ENCODE measurements around the gene STMND1. TPM values are rescaled to one million over a fixed set of nuclear protein-coding genes. Genes with fewer than 3 reads are reported as not detected.
"Not testable (repeated sequence)": the region's sequence is repeated elsewhere in the genome, so short reads cannot be mapped to it uniquely, and the experiment has no call there.

STMND1 gene
- total RNA-seq, 1 experiment from 2014 or later, result not detected

DNA sequence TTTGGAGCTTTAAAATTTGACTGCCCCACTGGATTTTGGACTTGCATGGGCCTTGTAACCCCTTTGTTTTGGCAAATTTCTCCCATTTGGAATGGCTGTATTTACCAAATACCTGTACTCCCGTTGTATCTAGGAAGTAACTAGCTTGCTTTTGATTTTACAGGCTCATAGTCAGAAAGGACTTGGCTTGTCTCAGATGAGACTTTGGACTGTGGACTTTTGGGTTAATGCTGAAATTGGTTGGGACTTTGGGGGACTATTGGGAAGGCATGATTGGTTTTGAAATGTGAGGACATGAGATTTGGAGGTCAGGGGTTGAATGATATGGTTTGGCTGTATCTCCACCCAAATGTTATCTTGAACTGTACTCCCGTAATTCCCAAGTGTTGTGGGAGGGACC lies 31.4 kb upstream of the STMND1 start:
- not testable (repeated sequence) for H2AFZ ChIP-seq (ENCODE audit: low read length); H3K27ac ChIP-seq (ENCODE audit: insufficient read length, low read depth, low read length); H3K4me1 Mint-ChIP-seq; H4K8ac ChIP-seq (replicated peaks; ENCODE audit: insufficient read length, low read depth, low read length); H3K4ac ChIP-seq (ENCODE audit: low read depth, low read length); DNase-seq; H3K79me2 ChIP-seq (ENCODE audit: insufficient read depth, low read length); H2BK120ac ChIP-seq (ENCODE audit: low read depth, low read length, poor library complexity, severe bottlenecking); H3K4me1 ChIP-seq (ENCODE audit: insufficient read depth, low read length); H3K4me3 Mint-ChIP-seq; H3K4me2 ChIP-seq (ENCODE audit: insufficient read depth, insufficient read length, low read length); H3K79me1 ChIP-seq (ENCODE audit: insufficient read depth, low read depth, low read length, poor library complexity, severe bottlenecking); H3K9ac ChIP-seq (ENCODE audit: extremely low read depth, insufficient read length, low read length); H3K23me2 ChIP-seq (ENCODE audit: insufficient read length, low read depth, low read length, poor library complexity, severe bottlenecking); H2BK15ac ChIP-seq (ENCODE audit: low read depth, low read length); H2BK5ac ChIP-seq (ENCODE audit: insufficient read length, low read length); H3K9me3 ChIP-seq (ENCODE audit: control insufficient read depth, low read depth, low read length); H4K20me1 ChIP-seq (ENCODE audit: control insufficient read depth, insufficient read depth, insufficient read length); H3K56ac ChIP-seq (ENCODE audit: insufficient read length, low read depth, low read length); H3K27me3 Mint-ChIP-seq (ENCODE audit: low read depth); H3K18ac ChIP-seq (ENCODE audit: insufficient read length, low read depth, low read length); H4K5ac ChIP-seq (ENCODE audit: insufficient read length, low read depth, low read length); H4K91ac ChIP-seq (ENCODE audit: insufficient read length, low read depth, low read length); H3K23ac ChIP-seq (ENCODE audit: insufficient read length, low read depth, low read length); H3K27me3 ChIP-seq (ENCODE audit: insufficient read depth, low read length); H3T11ph ChIP-seq (ENCODE audit: low read length); H3K27ac Mint-ChIP-seq; H2BK20ac ChIP-seq (ENCODE audit: low read depth, low read length, poor library complexity, severe bottlenecking); H2BK12ac ChIP-seq (ENCODE audit: insufficient read length, low read depth, low read length); H2AK5ac ChIP-seq (ENCODE audit: insufficient read length, low read length); H3K14ac ChIP-seq (ENCODE audit: insufficient read depth, low read length)
- no CpG with 5 or more reads among the region's 2 CpGs for WGBS (ENCODE audit: extremely low coverage, insufficient read length, low lambda C conversion rate)
- Mint-ChIP-seq H3K9me3 (peaks cover 37 to 40% of the 10 kb centered on the region in 2 experiments), H3K36me3 (ENCODE audit: insufficient read depth in 1 of 3, low read depth in 3 of 3) (peaks cover 10 to 28% (median 12%) of the 10 kb centered on the region in 3 experiments; a peak in 6 of 7 replicates)

DNA sequence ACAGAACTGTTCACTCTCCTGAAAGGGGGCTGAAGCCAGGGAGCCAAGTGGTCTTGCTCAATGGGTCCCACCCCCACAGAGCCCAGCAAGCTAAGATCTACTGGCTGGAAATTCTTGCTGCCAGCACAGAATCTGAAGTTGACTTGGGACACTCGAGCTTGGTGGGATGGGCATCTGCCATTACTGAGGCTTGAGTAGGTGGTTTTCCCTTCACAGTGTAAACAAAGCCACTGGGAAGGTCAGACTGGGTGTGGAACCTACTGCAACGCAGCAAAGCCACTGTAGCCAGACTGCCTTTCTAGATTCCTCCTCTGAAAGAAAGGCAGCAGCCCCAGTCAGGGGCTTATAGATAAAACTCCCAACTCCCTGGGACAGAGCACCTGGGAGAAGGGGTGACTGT lies 28.3 kb upstream of the STMND1 start:
- not testable (repeated sequence) for DNase-seq; H2AK5ac ChIP-seq (ENCODE audit: insufficient read length, low read length); H2BK12ac ChIP-seq (ENCODE audit: insufficient read length, low read depth, low read length); H3K27me3 ChIP-seq (ENCODE audit: insufficient read depth, low read length); H3K4me1 ChIP-seq (ENCODE audit: insufficient read depth, low read length); H4K20me1 ChIP-seq (ENCODE audit: control insufficient read depth, insufficient read depth, insufficient read length); H3K23ac ChIP-seq (ENCODE audit: insufficient read length, low read depth, low read length); H3K4me1 Mint-ChIP-seq; H2AFZ ChIP-seq (ENCODE audit: low read length); H3K9me3 ChIP-seq (ENCODE audit: control insufficient read depth, low read depth, low read length); H4K5ac ChIP-seq (ENCODE audit: insufficient read length, low read depth, low read length); H3T11ph ChIP-seq (ENCODE audit: low read length); H3K23me2 ChIP-seq (ENCODE audit: insufficient read length, low read depth, low read length, poor library complexity, severe bottlenecking); H3K27ac ChIP-seq (ENCODE audit: insufficient read length, low read depth, low read length); H3K4me3 Mint-ChIP-seq; H3K79me2 ChIP-seq (ENCODE audit: insufficient read depth, low read length); H3K18ac ChIP-seq (ENCODE audit: insufficient read length, low read depth, low read length); H4K8ac ChIP-seq (replicated peaks; ENCODE audit: insufficient read length, low read depth, low read length); H3K9ac ChIP-seq (ENCODE audit: extremely low read depth, insufficient read length, low read length); H3K79me1 ChIP-seq (ENCODE audit: insufficient read depth, low read depth, low read length, poor library complexity, severe bottlenecking); H3K27me3 Mint-ChIP-seq (ENCODE audit: low read depth); H2BK120ac ChIP-seq (ENCODE audit: low read depth, low read length, poor library complexity, severe bottlenecking); H2BK5ac ChIP-seq (ENCODE audit: insufficient read length, low read length); H4K91ac ChIP-seq (ENCODE audit: insufficient read length, low read depth, low read length); H3K4ac ChIP-seq (ENCODE audit: low read depth, low read length); H3K4me2 ChIP-seq (ENCODE audit: insufficient read depth, insufficient read length, low read length); H3K14ac ChIP-seq (ENCODE audit: insufficient read depth, low read length); H2BK20ac ChIP-seq (ENCODE audit: low read depth, low read length, poor library complexity, severe bottlenecking); H2BK15ac ChIP-seq (ENCODE audit: low read depth, low read length); H3K27ac Mint-ChIP-seq; H3K56ac ChIP-seq (ENCODE audit: insufficient read length, low read depth, low read length)
- Mint-ChIP-seq H3K9me3 (peaks cover 39 to 51% of the 10 kb centered on the region in 2 experiments), H3K36me3 (ENCODE audit: insufficient read depth in 1 of 3, low read depth in 3 of 3) (peaks cover 10 to 26% (median 14%) of the 10 kb centered on the region in 3 experiments; a peak in 6 of 7 replicates)
- WGBS (ENCODE audit: extremely low coverage, insufficient read length, low lambda C conversion rate), result no CpG with 5 or more reads among the region's 2 CpGs
